H1 (cell line): Measurements from ENCODE around the gene OGFR. TPM values are rescaled to one million over a fixed set of nuclear protein-coding genes. Genes with fewer than 3 reads are reported as not detected.

Experiments used
- CHD7 ChIP-seq: fragments of 300-600 bp; sonication (generic); IDR thresholded peaks from 2 replicates; pipeline ENCODE4 v1.7.1; 2012; ENCODE audit warnings: low read length, moderate library complexity, mild to moderate bottlenecking, inconsistent platforms; ENCODE audit not compliant: insufficient replicate concordance
- HDAC2 ChIP-seq, 2 experiments: fragments of 300-600 bp in 1 of 2; sonication (generic) in 1 of 2; IDR thresholded peaks; 2 replicates each; pipeline ENCODE4 v1.6.1; 2011 to 2012; ENCODE audit warnings: low read depth in 2 of 2, low read length in 2 of 2, mild to moderate bottlenecking in 2 of 2, moderate library complexity in 2 of 2, borderline replicate concordance in 1 of 2, inconsistent platforms in 1 of 2
- JUN ChIP-seq: IDR thresholded peaks from 2 replicates; pipeline ENCODE4 v1.6.1; 2011; ENCODE audit warnings: low read depth, mild to moderate bottlenecking, improper control_type of control experiment, low read length
- KDM4A ChIP-seq: IDR thresholded peaks from one replicate; pipeline ENCODE4 v1.7.1; 2012; ENCODE audit warnings: low read depth, mild to moderate bottlenecking, moderate library complexity, low read length, inconsistent platforms; ENCODE audit not compliant: severe bottlenecking
- MAFK ChIP-seq: IDR thresholded peaks from 2 replicates; pipeline ENCODE4 v1.6.1; 2012; ENCODE audit warnings: low read depth, mild to moderate bottlenecking, improper control_type of control experiment, low read length
- NANOG ChIP-seq: IDR thresholded peaks from 2 replicates; pipeline ENCODE4 v1.6.1; 2011; ENCODE audit warnings: low read length, low read depth, mild to moderate bottlenecking, inconsistent platforms; ENCODE audit not compliant: insufficient read depth, poor library complexity, severe bottlenecking
- SIX5 ChIP-seq: IDR thresholded peaks from 2 replicates; pipeline ENCODE4 v1.6.1; 2011; ENCODE audit warnings: mild to moderate bottlenecking, low read depth, low read length
- USF2 ChIP-seq: IDR thresholded peaks from 2 replicates; pipeline ENCODE4 v1.6.1; 2011; ENCODE audit warnings: low read length, improper control_type of control experiment
- polyA plus RNA-seq, 7 experiments: library from polyadenylated mRNA; depleted of rRNA in 3 of 7; stranded (reverse) in 5 of 7; unstranded in 2 of 7; fragments of >200 nt in 5 of 7; fragments of 200-250 nt in 2 of 7; gene quantifications; 1 replicate in 5 of 7; 2 replicates in 1 of 7; 4 replicates in 1 of 7; pipeline versions ENCODE4 v1.2.1 to v1.2.3, GENCODE V29; 2011 to 2013; ENCODE audit warnings: missing spikeins in 2 of 7, mixed read lengths in 2 of 7
- total RNA-seq: library from RNA; stranded (reverse); fragmentation: NEBNext Ultra II Directional; extraction: Animal tissue kit (Norgen Biotek cat#: 25700); gene quantifications from 2 replicates; pipeline ENCODE4 v1.2.1, GENCODE V29; 2021

Gene OGFR
- total and polyA plus RNA-seq, 2 of the 8 experiments (the other 6 are each of a cell fraction or from before 2014, with no cell fraction given) = 13.9 to 25.1 TPM

- no peak for TF ChIP-seq CHD7
- no peak for TF ChIP-seq MAFK
- TF ChIP-seq HDAC2 (IDR thresholded peaks at IDR 0.05; ENCODE audit: borderline replicate concordance in 1 of 2, low read depth in 2 of 2, low read length in 2 of 2) = no peak
- TF ChIP-seq JUN = no peak
- no peak for TF ChIP-seq NANOG
- TF ChIP-seq SIX5 = no peak
- TF ChIP-seq KDM4A = no peak
- TF ChIP-seq USF2 = 0 out of 2 replicates have a peak, but pooled peaks have one; percentile 12
- TF ChIP-seq, all 59 proteins: peak for 2
Measured at GRCh38 chr20:62793757-62794006, 11.0 kb upstream of the OGFR start (continued).
